Fibroblast of skin of abdomen (primary cell): ENCODE data around the gene MCU.
"Not testable (repeated sequence)": the region's sequence is repeated elsewhere in the genome, so short reads cannot be mapped to it uniquely, and the experiment has no call there.

Experiments used
- DNase-seq: peaks from one replicate; pipeline ENCODE4 v3.0.0-alpha.2; 2013

The MCU gene

GRCh38 chr10:72906446-72906845, 214.5 kb downstream of the MCU start:
- DNase-seq: no peak

- no peak for DNase-seq
Observed at GRCh38 chr10:72910705-72911104, 218.8 kb downstream of the MCU start.

- DNase-seq: no peak
Observed at GRCh38 chr10:72911758-72912157, 219.8 kb downstream of the MCU start.

DNA sequence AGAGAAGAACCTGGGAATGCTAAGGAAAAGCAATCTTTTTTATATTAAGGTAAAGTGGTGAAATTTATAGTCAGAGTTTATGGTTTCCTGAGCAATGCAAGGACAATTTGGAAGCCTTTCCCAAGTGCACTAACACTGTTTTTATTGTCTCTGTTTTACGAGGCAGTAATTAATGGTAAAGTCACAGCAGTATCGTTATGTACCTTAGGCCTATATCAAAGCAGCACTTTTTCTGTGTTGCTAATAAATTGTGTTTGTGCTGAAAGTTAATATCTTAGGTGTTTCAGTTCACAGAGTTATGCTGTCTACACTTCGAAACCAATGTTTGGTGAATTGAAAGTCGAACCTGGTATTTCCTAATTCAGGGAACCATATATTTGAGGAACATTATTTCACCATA, 220.8 kb downstream of the MCU start:
- DNase-seq: no peak

- no peak for DNase-seq
Observed at GRCh38 chr10:72913287-72913686, 221.3 kb downstream of the MCU start.

DNA sequence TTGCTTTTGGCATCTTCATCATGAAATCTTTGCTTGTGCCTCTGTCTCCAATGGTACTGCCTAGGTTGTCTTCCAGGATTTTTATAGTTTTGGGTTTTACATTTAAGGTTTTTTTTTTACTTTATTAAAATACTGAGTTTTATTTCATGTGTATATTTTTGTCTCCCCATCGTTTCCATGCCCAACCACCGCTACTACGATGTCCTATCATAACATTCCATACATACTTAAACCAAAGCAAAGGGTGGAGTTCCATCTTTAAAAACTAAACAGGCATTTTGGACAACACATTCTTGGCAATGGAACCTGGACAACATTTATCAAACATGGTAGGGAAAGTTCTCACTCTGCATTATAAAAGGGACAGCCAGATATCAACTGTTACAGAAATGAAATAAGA, 225.3 kb downstream of the MCU start:
- DNase-seq: not testable (repeated sequence)

GRCh38 chr10:72917803-72918332, 225.9 kb downstream of the MCU start:
- DNase-seq: not testable (repeated sequence)

DNA sequence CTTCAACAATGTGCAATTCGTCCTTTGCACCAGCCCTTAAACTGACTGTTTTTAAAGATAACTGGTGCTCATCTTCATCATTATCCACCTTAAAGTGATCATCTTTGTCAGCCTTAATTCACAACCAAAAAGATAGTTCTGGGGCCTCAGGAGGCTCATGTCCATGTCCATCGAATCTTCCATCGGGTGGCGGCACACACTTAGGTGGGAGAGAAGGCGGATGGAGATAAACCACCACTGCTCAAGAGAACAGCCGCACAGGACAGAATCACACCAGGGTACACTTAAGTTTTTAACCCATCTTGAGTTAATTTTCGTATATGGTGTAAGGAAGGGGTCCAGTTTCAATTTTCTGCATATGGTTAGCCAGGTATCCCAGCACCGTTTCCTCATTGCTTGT, 226.4 kb downstream of the MCU start:
- DNase-seq: no peak

- DNase-seq: not testable (repeated sequence)
Observed at GRCh38 chr10:72921147-72921683, 229.3 kb downstream of the MCU start.

- no peak for DNase-seq
Observed at GRCh38 chr10:72924351-72924750, 232.4 kb downstream of the MCU start.

- DNase-seq: no peak
Observed at GRCh38 chr10:72925951-72926465, 234.1 kb downstream of the MCU start.

DNA sequence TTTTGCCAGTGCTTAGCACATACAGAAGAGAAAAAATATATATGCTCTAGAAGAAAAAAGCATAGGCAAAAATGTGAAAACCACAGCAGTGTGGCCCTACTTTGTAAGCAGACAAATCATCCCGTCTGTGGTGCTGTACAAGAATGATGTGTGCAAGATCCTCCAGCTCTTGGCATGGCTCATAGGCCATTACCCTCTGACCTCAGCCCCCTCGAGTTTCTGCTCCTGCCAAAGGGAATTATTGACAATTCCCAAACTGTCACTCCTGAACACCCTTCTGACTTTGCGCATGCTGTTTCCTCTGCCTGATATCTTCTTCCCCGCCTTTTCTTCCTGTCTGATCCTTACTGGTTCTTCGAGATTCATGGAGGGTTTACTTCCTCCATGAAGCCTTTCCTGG, 235.5 kb downstream of the MCU start:
- DNase-seq: no peak

DNA sequence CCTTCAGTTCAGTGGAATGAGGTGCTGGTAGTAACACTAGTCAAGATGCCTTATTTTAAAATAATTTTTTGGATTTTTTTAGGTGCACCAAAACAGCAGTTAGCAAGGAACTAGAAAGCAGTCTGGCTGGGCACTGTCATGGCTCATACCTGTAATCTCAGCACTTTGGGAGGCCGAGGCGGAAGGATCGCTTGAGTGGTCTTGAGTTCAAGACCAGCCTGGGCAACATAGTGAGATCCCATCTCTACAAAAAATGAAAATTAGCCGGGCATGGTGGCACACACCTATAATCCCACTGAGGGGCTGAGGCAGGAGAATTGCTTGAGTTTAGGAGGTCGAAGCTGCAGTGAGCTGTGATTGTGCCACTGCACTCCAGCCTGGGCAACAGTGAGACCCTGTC, 236.9 kb downstream of the MCU start:
- no peak for DNase-seq

DNA sequence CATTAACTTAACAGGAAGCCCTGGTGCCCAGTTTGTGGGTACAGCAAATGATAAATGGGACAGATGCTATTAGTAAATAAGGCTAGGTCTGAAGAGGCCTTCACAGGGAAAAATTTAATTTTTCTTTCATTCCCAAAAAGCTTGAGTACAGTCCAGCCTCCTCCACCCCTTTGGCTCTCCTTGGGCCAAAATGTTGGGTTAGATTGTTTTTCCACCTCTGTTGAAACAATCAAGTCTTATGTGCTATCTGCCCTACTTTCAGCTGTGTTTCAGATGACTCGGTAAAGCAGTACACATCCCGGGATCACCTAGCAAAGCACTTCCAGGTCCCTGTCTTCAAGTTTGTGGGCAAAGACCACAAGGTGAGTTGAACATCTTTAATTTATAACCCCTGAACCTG, 238.3 kb downstream of the MCU start:
- no peak for DNase-seq

- no peak for DNase-seq
Observed at GRCh38 chr10:72932259-72933015, 240.5 kb downstream of the MCU start.

DNA sequence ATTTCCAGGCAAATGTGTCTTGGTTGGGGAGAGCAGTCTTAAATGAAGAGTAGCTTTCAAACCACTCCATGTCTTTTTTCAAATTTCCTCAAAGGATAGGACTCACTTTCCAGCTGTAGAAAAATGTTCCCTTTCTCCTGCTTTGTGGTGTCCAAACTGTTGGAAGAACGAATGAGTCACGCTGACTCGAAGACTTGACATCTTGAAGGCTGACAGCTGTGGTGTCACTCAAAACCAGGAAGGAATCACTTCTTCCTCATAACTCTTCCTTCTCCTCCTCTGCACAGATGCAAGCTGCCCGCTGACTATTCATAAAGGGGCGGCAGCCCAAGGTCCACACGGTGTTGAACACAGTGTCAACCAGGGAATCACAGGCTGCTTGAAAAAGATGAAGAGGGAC, 243.4 kb downstream of the MCU start:
- peak; percentile 44 for DNase-seq
